ENCODE results near the gene CD28.
A peak's percentile ranks its signal among the peaks of the same experiment; 100 is the strongest.
"Not testable (repeated sequence)": the region's sequence is repeated elsewhere in the genome, so short reads cannot be mapped to it uniquely, and the experiment has no call there.

Gene CD28

DNA sequence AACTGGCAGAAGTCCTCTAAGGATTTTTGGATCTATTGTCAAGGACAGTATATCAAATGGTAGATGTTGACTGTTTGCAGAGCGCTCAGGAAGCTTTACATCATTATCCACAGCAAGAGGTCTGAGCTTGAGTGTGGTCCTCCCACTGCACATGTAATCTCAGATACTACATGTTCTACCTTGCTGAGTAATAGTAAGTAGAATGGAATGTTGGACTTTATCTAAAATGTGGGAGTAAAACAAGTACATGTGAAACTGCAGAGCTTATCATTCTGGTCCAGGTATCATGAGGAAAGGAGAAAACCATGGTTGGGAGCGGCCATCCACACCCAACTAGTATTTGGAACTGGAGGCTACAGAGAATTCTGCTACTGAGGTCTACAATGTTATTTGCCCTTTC is 19.3 kb upstream of the CD28 start:
- DNase-seq (ENCODE audit: low spot score) = no peak

DNA sequence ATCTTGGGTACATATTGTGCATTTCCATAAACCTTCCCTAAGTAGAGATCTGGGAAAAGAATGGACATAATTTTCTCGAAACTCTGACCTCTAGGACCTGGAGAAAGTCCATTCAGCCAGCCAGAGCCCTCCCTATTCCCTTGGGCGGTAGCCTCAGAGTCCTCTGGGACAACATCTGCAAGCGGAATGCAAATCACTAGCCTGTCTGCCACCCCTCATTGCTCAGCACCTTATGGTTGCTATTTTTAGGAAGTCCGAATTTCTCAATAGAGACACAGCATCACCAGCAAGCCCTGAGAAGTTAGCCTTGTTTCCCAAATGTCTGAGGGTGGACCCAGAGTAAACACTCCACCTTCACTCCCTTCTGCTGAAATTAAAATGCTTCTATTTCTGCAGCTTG is 17.6 kb upstream of the CD28 start:
- peak; percentile 68 for DNase-seq (ENCODE audit: low spot score)

- DNase-seq (ENCODE audit: low spot score) = no peak
These were observed 16.9 kb upstream of the CD28 start for GRCh38 chr2:203689426-203690116.

DNA sequence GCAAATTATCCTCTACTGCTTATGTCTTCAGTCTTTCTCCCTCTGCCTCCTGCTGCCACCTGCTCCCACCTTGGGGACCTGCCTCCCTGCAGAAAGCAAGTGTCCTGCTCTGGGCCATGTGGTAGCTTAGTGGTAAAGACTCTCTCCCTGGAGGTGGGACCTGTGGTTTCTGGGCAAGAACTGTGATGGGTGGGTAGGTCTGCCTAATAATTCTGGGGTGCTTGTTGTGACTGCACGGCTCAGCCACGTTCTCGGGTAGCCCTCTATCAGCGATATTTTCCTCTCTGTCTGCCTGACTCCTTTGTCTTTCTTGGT is 16.4 kb upstream of the CD28 start:
- DNase-seq (ENCODE audit: low spot score) = no peak

DNA sequence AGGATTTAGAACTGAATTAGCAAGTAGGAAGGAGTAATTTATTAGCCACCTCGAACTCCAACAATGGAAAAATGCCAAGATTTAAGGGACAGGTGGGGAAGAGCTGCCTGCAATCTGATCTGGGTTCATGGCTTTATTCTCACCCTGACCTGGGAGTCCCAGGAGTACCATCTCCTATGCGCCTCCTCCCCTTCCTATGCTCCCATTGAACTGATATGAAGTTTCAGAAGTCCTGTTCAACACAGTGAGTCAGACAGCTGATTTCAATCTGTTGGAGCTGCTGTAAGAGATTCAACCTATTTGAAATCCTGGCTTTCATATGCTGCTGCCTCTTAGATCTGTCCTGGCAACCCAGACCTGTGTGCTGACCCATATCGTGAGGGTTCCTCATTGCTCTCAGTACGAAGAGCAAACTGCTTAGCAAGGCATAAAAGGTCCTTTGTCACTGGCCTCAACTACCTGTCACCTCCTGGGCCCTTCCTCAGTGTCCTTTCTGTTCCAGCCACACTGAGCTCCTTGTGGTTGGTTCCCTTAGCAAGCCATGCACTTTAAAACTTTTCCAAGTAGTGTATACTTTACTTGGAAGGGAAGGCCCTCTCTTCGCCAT is 15.9 kb upstream of the CD28 start:
- DNase-seq (ENCODE audit: low spot score) = no peak

DNA sequence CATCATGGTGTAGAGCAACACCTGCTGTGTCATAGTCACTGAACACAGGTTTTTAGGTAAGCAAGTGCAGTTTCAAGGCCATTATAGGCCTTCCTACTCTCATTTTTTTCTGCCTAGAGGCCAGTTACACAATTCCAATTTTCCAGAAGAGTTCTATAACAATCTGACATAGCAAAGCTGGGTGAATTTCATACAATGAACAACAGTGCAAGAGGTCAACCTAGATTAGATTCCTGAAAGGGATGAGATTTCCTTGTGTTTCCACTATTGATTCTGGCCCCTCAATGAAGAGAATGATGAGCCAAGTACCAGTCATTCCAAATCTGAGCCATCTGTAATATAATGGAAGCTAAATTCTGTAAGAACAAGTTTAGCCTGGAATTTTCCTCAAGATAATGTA is 15.3 kb upstream of the CD28 start:
- no peak for DNase-seq (ENCODE audit: low spot score)

GRCh38 chr2:203692031-203692710 is 14.3 kb upstream of the CD28 start:
- no peak for DNase-seq (ENCODE audit: low spot score)

GRCh38 chr2:203693242-203693879 is 13.1 kb upstream of the CD28 start:
- DNase-seq (ENCODE audit: low spot score) = no peak

DNA sequence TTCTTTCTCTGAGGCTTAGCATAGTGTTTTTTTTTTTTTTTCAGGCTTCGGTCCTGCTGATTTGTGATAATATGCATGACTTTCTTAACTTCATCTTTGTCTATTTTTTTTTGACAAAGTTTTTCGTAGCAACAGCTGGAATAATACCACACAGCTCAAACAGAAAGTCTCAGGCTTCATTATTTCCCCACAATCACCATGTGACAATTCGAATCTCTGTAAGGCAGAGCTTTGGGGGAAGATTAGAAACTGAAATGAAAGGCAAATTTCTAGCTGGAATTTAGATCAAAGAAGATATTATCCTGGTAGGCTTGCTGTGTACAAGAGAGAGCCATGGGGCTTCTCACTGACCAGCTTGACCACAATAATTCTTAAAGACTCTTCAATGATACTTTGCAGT is 12.2 kb upstream of the CD28 start:
- DNase-seq (ENCODE audit: low spot score) = no peak

DNA sequence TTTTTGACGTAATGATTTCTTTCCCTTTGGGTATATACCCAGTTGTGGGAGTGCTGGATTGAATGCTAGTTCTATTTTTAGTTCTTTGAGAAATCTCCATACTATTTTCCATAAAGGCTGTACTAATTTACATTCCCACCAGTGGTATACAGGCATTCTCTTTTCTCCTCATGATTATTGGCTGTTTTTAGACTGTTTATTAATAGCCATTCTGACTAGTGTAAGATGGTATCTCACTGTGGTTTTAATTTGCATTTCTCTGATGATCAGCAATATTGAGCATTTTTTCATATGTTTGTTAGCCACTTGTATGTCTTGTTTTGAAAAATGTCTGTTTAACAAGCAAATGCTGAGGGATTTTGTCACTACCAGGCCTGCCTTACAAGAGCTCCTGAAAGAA is 9.2 kb upstream of the CD28 start:
- DNase-seq (ENCODE audit: low spot score) = no peak

GRCh38 chr2:203697763-203698162 is 8.7 kb upstream of the CD28 start:
- DNase-seq (ENCODE audit: low spot score) = not testable (repeated sequence)

DNA sequence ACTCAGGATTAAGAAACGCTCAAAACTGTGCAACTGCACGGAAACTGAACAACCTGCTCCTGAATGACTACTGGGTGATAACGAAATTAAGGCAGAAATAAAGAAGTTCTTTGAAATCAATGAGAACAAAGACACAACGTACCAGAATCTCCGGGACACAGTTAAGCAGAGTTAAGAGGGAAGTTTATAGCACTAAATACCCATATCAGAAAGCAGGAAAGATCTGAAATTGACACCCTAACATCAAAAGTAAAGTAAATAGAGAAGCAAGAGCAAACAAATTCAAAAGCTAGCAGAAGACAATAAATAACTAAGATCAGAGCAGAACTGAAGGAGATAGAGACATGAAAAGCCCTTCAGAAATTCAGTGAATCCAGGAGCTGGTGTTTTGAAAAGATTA is 8.0 kb upstream of the CD28 start:
- DNase-seq (ENCODE audit: low spot score) = not testable (repeated sequence)

DNA sequence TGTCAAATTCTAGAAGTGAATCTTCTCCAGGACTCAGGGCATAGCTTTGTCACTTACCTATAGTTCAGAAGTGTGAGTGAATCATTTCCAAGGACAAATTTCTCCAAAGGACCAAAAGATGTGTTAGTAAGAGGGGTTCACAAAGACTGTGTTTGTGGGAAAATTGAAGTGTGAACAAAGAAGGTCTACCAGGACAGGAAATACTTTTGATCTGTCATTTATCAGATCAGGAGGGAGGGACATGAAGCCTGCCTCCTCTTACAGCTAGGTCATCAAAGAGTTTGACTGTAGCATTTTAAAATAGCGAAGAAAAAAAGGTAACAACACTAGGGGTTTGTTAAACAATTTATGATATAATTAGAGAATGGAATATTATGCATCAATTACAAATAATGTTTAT is 2.0 kb upstream of the CD28 start:
- no peak for DNase-seq (ENCODE audit: low spot score)

DNA sequence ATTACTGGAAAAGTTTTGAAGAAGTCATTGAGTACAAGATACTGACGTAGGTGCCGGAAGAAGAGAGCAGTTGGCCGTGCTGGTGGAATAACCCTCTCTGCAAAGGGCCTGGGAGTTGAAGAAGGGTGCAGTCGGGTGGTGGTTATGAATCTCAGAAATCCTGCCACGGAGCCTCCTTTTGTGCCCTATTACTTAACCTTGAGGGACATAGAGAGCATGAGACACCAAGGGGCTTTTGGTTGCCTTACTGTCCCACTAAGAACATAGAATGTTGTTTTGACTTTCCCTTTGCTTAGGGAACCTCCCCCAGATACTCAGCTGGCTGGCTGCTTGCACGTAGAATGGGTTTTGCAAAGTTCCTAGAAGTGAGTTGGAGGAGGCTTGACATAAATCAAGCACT is 1.3 kb upstream of the CD28 start:
- DNase-seq (ENCODE audit: low spot score) = no peak

GRCh38 chr2:203707530-203707929 is 1.1 kb downstream of the CD28 start:
- no peak for DNase-seq (ENCODE audit: low spot score)

DNA sequence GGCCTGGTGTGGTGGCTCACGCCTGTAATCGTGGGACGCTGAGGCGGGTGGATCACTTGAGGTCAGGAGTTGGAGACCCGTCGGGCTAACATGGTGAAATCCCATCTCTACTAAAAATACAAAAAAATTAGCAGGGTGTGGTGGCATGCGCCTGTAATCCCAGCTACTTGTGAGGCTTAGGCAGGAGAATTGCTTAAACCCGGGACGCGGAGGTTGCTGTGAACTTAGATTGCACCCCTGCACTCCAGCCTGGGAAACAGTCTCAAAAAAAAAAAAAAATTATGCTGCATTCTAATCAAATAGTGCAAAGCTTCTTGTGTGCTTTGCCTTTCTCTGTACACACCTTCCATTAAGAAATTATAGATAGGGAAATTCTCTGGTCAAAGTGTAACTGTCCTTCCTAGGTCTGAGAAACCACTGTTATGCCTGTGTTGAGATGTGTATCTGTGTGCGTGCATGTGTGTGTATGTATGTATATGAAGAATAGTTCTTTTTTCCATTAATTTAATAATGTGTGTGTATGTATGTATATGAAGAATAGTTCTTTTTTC is 2.5 kb downstream of the CD28 start:
- DNase-seq (ENCODE audit: low spot score) = no peak

GRCh38 chr2:203709416-203710040 is 3.1 kb downstream of the CD28 start:
- DNase-seq (ENCODE audit: low spot score) = no peak

- no peak for DNase-seq (ENCODE audit: low spot score)
These were observed 3.8 kb downstream of the CD28 start for GRCh38 chr2:203710226-203710625.

DNA sequence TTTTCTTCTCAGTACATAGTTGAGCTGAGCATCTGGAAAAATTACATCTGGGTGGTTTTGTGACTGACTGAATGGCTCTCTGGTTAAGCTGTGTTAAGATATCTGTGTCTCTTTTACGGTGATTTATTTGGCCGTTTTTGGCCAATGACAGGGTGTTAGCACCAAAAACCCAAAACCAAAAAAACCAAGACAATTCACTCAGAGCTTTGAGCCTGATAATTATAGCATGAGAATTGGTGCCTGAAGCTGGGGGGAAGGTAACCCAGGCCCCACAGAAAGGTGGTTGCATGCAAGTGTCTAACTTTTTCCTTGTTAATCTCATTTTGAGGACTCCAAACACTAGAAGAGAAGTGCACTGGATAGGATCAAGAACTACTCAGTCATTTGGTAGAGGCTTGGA is 4.5 kb downstream of the CD28 start:
- DNase-seq (ENCODE audit: low spot score) = no peak

GRCh38 chr2:203711399-203711798 is 5.0 kb downstream of the CD28 start:
- DNase-seq (ENCODE audit: low spot score) = no peak

DNA sequence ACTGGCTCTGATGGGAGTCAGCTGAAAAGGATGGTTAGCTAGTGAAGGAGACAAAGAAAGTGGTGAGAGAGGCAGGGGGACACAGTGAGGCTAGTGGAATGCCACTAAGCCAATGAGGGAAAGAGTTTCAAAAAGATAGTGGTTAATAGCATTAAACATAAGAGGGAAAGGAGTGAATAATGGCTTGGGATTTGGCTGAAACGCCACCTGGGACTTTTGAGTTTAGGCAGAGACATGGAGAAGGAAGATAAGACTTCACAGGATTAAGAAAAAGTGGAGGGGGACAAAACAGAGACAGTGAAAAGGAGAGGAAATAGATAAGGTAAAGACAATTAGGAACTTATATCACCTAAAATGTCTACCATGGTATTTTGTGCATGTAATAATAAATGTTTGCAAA is 6.9 kb downstream of the CD28 start:
- DNase-seq (ENCODE audit: low spot score) = no peak

GRCh38 chr2:203714112-203714511 is 7.7 kb downstream of the CD28 start:
- no peak for DNase-seq (ENCODE audit: low spot score)

DNA sequence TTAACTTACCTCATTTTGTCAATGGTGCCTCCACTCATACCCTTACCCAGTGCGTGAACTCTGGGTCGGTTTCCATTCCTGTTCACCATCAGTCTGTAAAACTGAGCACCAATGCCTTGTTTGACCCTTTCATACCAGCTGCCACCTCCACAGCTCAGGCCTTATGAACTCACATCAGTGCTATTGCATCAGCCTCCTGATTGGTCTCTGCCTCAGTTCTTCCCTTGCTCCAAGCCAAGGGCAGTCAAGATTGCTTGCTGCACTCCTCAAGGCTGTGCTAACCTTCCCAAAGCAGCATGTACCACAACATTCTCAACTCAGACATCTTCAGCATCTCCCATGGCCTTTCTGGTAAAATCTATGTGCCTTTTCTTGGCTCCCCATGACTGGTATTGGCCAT is 9.3 kb downstream of the CD28 start:
- no peak for DNase-seq (ENCODE audit: low spot score)
